Measurements from ENCODE around the gene CD163. TPM values are rescaled to one million over a fixed set of nuclear protein-coding genes. Genes with fewer than 3 reads are reported as not detected.

Gene CD163
- total RNA-seq, 1 donor = not detected

GRCh38 chr12:7459973-7460372, 43.6 kb downstream of the CD163 start:
- no peak for TF ChIP-seq CTCF (IDR thresholded peaks at IDR 0.05; ENCODE audit: insufficient read depth, low read depth, low read length)
- H3K4me3 ChIP-seq (ENCODE audit: low read depth, low read length) = no peak overlapping the region
- DNase-seq (ENCODE audit: low read depth) = no peak

- H3K4me3 ChIP-seq (ENCODE audit: low read depth, low read length) = no peak overlapping the region
- TF ChIP-seq CTCF (IDR thresholded peaks at IDR 0.05; ENCODE audit: insufficient read depth, low read depth, low read length) = no peak
- DNase-seq (ENCODE audit: low read depth) = no peak
Measured at GRCh38 chr12:7451756-7452155, 51.8 kb downstream of the CD163 start.

GRCh38 chr12:7450667-7451066, 52.9 kb downstream of the CD163 start:
- no peak for DNase-seq (ENCODE audit: low read depth)
- H3K4me3 ChIP-seq (ENCODE audit: low read depth, low read length) = no peak overlapping the region
- no peak for TF ChIP-seq CTCF (IDR thresholded peaks at IDR 0.05; ENCODE audit: insufficient read depth, low read depth, low read length)

- no peak for TF ChIP-seq CTCF (IDR thresholded peaks at IDR 0.05; ENCODE audit: insufficient read depth, low read depth, low read length)
- no peak overlapping the region for H3K4me3 ChIP-seq (ENCODE audit: low read depth, low read length)
- DNase-seq (ENCODE audit: low read depth) = no peak
Measured at GRCh38 chr12:7448099-7448498, 55.5 kb downstream of the CD163 start.

- no peak for TF ChIP-seq CTCF (IDR thresholded peaks at IDR 0.05; ENCODE audit: insufficient read depth, low read depth, low read length)
- H3K4me3 ChIP-seq (ENCODE audit: low read depth, low read length) = no peak overlapping the region
- peak; percentile 5 for DNase-seq (ENCODE audit: low read depth)
Measured at GRCh38 chr12:7444537-7444936, 59.0 kb downstream of the CD163 start.

- TF ChIP-seq CTCF (IDR thresholded peaks at IDR 0.05; ENCODE audit: insufficient read depth, low read depth, low read length) = no peak
- no peak within 1 kb of the TSS for H3K4me3 ChIP-seq (ENCODE audit: low read depth, low read length)
- DNase-seq (ENCODE audit: low read depth) = no peak
Measured at GRCh38 chr12:7444076-7444475, 59.5 kb downstream of the CD163 start, which contains the start of gene CD163L1. CD163L1 (minus strand) TSS chr12:7444153; CDS start chr12:7444127, 26 bp downstream.

- H3K4me3 ChIP-seq (ENCODE audit: low read depth, low read length) = no peak overlapping the region
- no peak for DNase-seq (ENCODE audit: low read depth)
- no peak for TF ChIP-seq CTCF (IDR thresholded peaks at IDR 0.05; ENCODE audit: insufficient read depth, low read depth, low read length)
Measured at GRCh38 chr12:7441216-7441615, 62.4 kb downstream of the CD163 start.

All from fibroblast of villous mesenchyme (primary cell).